ENCODE data around the gene NSD1. TPM values are rescaled to one million over a fixed set of nuclear protein-coding genes. Genes with fewer than 3 reads are reported as not detected.

The NSD1 gene
- total RNA-seq, 3 donors from 2014 or later: 59.3 to 103 (median 69.7) TPM

DNA sequence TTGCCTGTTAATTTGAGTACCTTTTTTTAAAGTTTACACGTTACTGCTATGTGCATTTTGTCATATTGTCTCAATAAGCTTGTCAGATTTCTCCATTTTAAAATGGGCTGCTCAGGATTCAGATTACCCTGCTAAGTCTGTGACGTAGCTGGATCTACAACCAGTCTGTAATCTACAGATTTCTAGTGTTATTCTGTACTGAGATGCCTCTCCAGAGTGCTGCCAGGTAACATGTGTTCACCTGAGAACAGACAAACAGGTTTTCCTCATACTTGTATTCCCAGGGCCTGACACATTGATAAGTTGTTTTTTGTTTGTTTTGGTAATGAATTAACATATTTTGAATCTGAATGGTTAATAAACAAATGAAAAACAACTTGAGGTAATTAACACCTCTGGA is 154.6 kb downstream of the NSD1 start:
- Histone ChIP-seq H3K9me3 (no peaks in the 10 kb centered on the region), H3K4me1 (ENCODE audit: low read depth) (no peaks in the 10 kb centered on the region), H3K36me3 (ENCODE audit: low read depth) (peaks cover 13% of the 10 kb centered on the region), H3K4me3 (no peak overlapping the region)
- intact Hi-C loops (cut with DNase I, micrococcal nuclease): no loop called here
- DNase-seq (no peak), ATAC-seq (no peak)
- TF ChIP-seq, protein P1, sequence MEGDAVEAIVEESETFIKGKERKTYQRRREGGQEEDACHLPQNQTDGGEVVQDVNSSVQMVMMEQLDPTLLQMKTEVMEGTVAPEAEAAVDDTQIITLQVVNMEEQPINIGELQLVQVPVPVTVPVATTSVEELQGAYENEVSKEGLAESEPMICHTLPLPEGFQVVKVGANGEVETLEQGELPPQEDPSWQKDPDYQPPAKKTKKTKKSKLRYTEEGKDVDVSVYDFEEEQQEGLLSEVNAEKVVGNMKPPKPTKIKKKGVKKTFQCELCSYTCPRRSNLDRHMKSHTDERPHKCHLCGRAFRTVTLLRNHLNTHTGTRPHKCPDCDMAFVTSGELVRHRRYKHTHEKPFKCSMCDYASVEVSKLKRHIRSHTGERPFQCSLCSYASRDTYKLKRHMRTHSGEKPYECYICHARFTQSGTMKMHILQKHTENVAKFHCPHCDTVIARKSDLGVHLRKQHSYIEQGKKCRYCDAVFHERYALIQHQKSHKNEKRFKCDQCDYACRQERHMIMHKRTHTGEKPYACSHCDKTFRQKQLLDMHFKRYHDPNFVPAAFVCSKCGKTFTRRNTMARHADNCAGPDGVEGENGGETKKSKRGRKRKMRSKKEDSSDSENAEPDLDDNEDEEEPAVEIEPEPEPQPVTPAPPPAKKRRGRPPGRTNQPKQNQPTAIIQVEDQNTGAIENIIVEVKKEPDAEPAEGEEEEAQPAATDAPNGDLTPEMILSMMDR (IDR thresholded peaks at IDR 0.05): no peak

GRCh38 chr5:177290816-177291596 is 157.4 kb downstream of the NSD1 start:
- no peaks in the 10 kb centered on the region for H3K4me1 ChIP-seq (ENCODE audit: low read depth)
- ATAC-seq (no peak), DNase-seq (no peak)
- TF ChIP-seq, protein P1 (IDR thresholded peaks at IDR 0.05): no peak
- peaks cover 15% of the 10 kb centered on the region for H3K36me3 ChIP-seq (ENCODE audit: low read depth)
- H3K4me3 ChIP-seq: no peak overlapping the region
- intact Hi-C loops (cut with DNase I, micrococcal nuclease): no loop called here
- no peaks in the 10 kb centered on the region for H3K9me3 ChIP-seq

GRCh38 chr5:177291735-177292134 is 158.2 kb downstream of the NSD1 start:
- no peak overlapping the region for H3K4me3 ChIP-seq
- no peaks in the 10 kb centered on the region for H3K4me1 ChIP-seq (ENCODE audit: low read depth)
- ATAC-seq: no peak
- DNase-seq: no peak
- H3K9me3 ChIP-seq: no peaks in the 10 kb centered on the region
- H3K36me3 ChIP-seq (ENCODE audit: low read depth): peaks cover 15% of the 10 kb centered on the region
- intact Hi-C loops (cut with DNase I, micrococcal nuclease): no loop called here
- TF ChIP-seq, protein P1 (IDR thresholded peaks at IDR 0.05): no peak

DNA sequence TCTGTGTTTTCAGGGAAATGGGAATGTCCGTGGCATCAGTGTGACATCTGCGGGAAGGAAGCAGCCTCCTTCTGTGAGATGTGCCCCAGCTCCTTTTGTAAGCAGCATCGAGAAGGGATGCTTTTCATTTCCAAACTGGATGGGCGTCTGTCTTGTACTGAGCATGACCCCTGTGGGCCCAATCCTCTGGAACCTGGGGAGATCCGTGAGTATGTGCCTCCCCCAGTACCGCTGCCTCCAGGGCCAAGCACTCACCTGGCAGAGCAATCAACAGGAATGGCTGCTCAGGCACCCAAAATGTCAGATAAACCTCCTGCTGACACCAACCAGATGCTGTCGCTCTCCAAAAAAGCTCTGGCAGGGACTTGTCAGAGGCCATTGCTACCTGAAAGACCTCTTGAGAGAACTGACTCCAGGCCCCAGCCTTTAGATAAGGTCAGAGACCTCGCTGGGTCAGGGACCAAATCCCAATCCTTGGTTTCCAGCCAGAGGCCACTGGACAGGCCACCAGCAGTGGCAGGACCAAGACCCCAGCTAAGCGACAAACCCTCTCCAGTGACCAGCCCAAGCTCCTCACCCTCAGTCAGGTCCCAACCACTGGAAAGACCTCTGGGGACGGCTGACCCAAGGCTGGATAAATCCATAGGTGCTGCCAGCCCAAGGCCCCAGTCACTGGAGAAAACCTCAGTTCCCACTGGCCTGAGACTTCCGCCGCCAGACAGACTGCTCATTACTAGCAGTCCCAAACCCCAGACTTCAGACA is 160.4 kb downstream of the NSD1 start:
- peaks cover 9% of the 10 kb centered on the region for H3K36me3 ChIP-seq (ENCODE audit: low read depth)

GRCh38 chr5:177294632-177295031 is 161.1 kb downstream of the NSD1 start:
- Histone ChIP-seq H3K4me3 (no peak overlapping the region), H3K9me3 (no peaks in the 10 kb centered on the region), H3K36me3 (ENCODE audit: low read depth) (peaks cover 9% of the 10 kb centered on the region), H3K4me1 (ENCODE audit: low read depth) (peaks cover 10% of the 10 kb centered on the region)
- intact Hi-C loops (cut with DNase I, micrococcal nuclease): no loop called here
- TF ChIP-seq, protein P1 (IDR thresholded peaks at IDR 0.05): no peak
- no peak for ATAC-seq
- DNase-seq: no peak

More for the DNA sequence above, 160.4 kb downstream of the NSD1 start:
- Histone ChIP-seq H3K4me1 (ENCODE audit: low read depth) (peaks cover 4% of the 10 kb centered on the region), H3K9me3 (no peaks in the 10 kb centered on the region), H3K4me3 (no peak overlapping the region)
- DNase-seq (no peak), ATAC-seq (no peak)
- intact Hi-C loops (cut with DNase I, micrococcal nuclease): no loop called here
- TF ChIP-seq, protein P1 (IDR thresholded peaks at IDR 0.05): no peak
